GM18520 (cell line): ENCODE data around the gene LRRC27.

ENCODE experiments used
- ATAC-seq: cut with Tn5 transposase; IDR thresholded peaks from one replicate; pipeline ENCODE4 v1.9.1; 2021; ENCODE audit not compliant: unreplicated experiment

The LRRC27 gene

GRCh38 chr10:132421847-132422751 lies 90.1 kb downstream of the LRRC27 start:
- ATAC-seq = no peak

DNA sequence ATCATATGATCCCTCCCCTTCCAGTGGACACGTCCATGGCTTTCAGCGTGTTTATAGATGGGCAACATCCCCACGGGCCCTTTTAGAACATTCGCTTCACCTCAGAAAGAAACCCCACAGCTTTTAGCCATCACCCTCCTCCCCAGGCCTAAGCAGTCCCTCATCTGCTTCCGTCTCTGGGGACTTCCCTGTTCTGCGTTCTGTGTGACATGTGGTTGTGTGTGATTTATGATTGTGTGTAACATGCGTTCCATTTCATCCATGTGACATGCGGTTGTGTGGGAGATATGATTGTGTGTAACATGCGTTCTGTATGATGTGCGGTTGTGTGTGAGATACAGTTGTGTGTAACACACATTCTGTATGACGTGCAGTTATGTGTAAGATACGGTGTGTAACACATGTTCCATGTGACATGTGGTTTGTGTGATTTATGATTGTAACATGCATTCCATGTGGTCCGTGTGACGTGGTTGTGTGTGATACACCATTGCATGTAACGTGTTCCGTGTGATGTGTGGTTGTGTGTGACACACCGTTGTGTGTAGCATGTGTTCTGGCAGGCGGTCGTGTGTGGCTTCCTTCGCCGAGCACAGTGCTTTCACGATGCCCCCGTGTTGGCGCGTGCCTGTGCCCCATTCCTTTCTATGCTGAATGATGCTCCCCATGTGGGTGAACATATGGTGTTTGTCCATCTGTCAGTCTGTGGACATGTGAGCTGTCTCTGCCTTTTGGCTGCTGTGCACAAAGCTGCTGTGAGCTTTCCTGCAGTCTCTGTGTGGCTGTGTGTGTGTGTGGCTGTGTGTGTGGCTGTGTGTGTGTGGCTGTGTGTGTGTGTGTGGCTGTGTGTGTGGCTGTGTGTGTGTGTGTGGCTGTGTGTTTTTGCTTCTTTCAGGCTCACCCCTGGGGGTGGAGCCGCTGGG lies 91.2 kb downstream of the LRRC27 start:
- ATAC-seq = no peak

DNA sequence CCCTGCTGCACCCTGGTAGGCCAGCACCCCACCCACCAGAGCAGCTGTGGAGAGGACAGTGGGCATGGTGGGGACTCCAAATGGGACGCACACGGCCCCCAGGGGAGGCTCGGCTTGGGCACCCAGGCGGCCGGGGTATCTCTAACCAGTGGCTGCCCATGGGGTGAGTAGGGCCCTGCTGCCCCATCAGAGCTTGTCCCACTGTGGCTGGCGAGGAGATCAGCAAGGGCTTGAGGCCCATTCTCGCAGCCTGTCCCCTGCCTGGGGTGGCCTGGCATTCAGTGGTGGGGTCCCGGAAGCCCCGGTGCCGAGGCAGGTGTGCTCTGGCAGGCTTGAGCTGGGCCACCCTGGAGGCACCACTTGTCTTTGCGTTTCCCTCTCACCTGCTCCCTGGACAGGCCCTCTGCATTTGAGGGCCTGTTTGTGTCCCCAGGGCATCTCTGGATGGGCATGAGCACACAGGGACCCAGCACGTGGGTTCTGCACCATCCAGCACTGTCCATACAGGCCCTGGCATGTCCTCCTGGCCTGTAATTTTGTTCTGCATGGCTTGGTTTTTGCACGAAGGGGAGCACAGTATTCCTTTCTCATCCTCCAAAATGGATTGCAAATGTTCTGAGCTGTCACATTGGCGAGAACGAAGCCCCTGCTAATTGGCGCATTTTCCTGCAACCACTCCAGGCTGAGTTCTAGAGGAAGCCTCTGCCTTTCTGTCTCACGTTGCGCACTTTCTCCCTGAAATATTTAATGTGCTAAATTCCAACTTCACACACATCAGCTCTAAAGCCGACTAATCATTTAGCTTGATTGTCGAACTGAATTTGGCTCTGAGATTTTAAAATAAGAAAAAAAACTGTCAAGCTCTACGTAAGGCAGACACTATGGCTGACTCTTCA lies 92.2 kb downstream of the LRRC27 start:
- ATAC-seq = no peak

- ATAC-seq = no peak
Measured at GRCh38 chr10:132425029-132425756, 93.2 kb downstream of the LRRC27 start.

GRCh38 chr10:132425757-132426155 lies 93.8 kb downstream of the LRRC27 start:
- no peak for ATAC-seq

DNA sequence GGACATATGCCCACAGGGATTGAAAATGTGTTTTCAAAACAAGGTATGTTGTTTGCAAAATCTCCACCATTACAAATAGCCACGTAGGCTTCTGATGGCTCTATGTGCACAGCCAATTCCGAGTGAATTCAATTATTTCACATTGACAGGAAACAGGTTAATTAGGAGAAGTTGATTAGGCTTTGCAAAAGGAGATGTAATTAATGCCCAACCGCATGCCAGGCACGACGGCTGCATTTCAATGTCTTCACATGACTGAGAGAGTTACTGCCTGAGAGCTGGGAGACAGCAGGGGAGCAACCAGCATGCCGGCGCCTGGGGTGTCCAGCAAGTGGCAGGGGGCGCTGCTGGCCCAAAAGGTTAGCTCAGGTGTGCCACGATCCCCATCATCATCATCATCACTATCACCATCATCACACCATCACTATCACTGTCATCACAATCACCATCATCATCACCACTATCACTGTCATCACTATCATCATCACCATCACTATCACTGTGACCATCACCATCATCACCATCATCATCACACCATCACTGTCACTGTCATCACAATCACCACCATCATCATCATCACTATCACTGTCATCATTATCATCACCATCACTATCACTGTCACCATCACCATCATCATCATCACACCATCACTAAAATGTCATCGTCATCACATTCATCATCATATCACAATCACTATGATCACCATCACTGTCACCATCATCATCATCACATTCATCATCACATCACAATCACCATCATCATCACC lies 95.2 kb downstream of the LRRC27 start:
- no peak for ATAC-seq

GRCh38 chr10:132427939-132428367 lies 96.0 kb downstream of the LRRC27 start:
- ATAC-seq = no peak

DNA sequence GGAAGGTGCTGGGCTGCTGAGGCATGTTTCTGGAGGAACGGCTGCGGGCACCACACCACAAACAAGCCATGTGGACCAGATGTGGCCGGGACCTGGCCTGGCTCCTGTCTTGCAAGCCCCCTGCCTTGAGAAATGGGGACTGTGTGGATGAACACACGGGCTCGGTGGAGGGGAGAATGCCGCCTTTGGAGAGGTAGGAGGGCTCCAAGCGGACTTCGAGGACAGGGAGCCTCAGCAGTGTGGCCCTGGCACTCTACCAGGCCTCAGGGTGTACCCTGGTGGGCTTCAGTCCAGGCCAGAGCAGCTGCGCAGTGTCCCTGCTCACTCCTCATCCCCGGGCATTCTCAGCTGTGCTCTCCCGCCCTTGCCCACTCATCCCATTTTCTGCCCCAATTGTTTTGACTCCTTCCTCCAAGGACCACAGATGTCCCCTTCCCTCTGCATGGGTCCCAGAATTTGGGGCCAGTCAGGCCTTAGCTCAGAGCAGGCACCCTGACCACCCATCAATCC lies 96.5 kb downstream of the LRRC27 start:
- ATAC-seq = no peak
